PC-9 (cell line): ENCODE data around the gene TOMM20. TPM values are rescaled to one million over a fixed set of nuclear protein-coding genes. Genes with fewer than 3 reads are reported as not detected.
A peak's percentile ranks its signal among the peaks of the same experiment; 100 is the strongest.

Source experiments
- BruUV-seq: library from RNA; stranded (reverse); fragments of 400-500 nt; replicated peaks from 2 replicates; lab custom pipeline; 2021; lab: Mats Ljungman, UMichigan
- CTCF ChIA-PET: fragments of 300-600 bp; sonication (Branson Sonifier 250); formaldehyde crosslinking; loops from one replicate; lab custom pipeline; 2022; ENCODE audit warnings: antibody characterized with exemption; lab: Charles Lee
- POLR2A ChIA-PET: fragments of 300-600 bp; sonication (Branson Sonifier 250); formaldehyde crosslinking; loops from one replicate; lab custom pipeline; 2022; ENCODE audit warnings: antibody characterized with exemption; ENCODE audit not compliant: unreplicated experiment; lab: Charles Lee
- DNase-seq, 2 experiments: peaks; one replicate each; pipeline versions ENCODE4 v3.0.0 to v3.0.0-alpha.2; 2015 to 2022; ENCODE audit warnings: mixed read lengths in 1 of 2
- H2AFZ ChIP-seq: fragments of 200-600 bp; sonication (generic); 2 replicates; pipeline ENCODE4 v1.8.1; 2017; ENCODE audit warnings: antibody characterized with exemption
- H3F3A ChIP-seq: fragments of 200-600 bp; sonication (generic); 2 replicates; pipeline ENCODE4 v1.8.1; 2017; ENCODE audit warnings: antibody characterized with exemption, mild to moderate bottlenecking, low read depth; ENCODE audit not compliant: insufficient read depth
- H3K27ac ChIP-seq: fragments of 200-600 bp; sonication (generic); 2 replicates; pipeline ENCODE4 v1.6.1; 2016; ENCODE audit warnings: mixed run types
- H3K27me3 ChIP-seq: fragments of 200-600 bp; sonication (generic); 2 replicates; pipeline ENCODE4 v1.6.1; 2016; ENCODE audit warnings: low read depth, mixed run types; ENCODE audit not compliant: insufficient read depth
- H3K36me3 ChIP-seq: fragments of 200-600 bp; sonication (generic); 2 replicates; pipeline ENCODE4 v1.6.1; 2016; ENCODE audit warnings: low read depth, mixed run types
- H3K4me1 ChIP-seq: fragments of 200-600 bp; sonication (generic); replicated peaks from 2 replicates; pipeline ENCODE4 v1.6.1; 2016; ENCODE audit warnings: mixed run types; ENCODE audit not compliant: insufficient read depth
- H3K4me2 ChIP-seq: fragments of 200-600 bp; sonication (generic); 2 replicates; pipeline ENCODE4 v1.6.1; 2017; ENCODE audit warnings: mixed run types
- H3K4me3 ChIP-seq: fragments of 200-600 bp; sonication (generic); 2 replicates; pipeline ENCODE4 v1.6.1; 2016; ENCODE audit warnings: mixed run types
- H3K79me2 ChIP-seq: fragments of 200-600 bp; sonication (generic); 2 replicates; pipeline ENCODE4 v1.6.1; 2017; ENCODE audit warnings: low read depth, mixed run types
- H3K9me2 ChIP-seq: fragments of 200-600 bp; sonication (generic); 2 replicates; pipeline ENCODE4 v1.8.1; 2017; ENCODE audit warnings: mild to moderate bottlenecking; ENCODE audit not compliant: insufficient read depth
- H3K9me3 ChIP-seq: fragments of 200-600 bp; sonication (generic); 2 replicates; pipeline ENCODE4 v1.8.1; 2016; ENCODE audit warnings: low read depth; ENCODE audit not compliant: insufficient read depth
- H4K20me1 ChIP-seq: fragments of 200-600 bp; sonication (generic); 2 replicates; pipeline ENCODE4 v1.8.1; 2017; ENCODE audit not compliant: insufficient read depth
- EZH2 ChIP-seq: fragments of 200-600 bp; sonication (generic); IDR thresholded peaks from 2 replicates; pipeline ENCODE4 v1.8.0; 2017; ENCODE audit warnings: antibody characterized with exemption, low read depth
- intact Hi-C: fragments of 100-400 bp; cut with micrococcal nuclease; formaldehyde crosslinking; loops from one replicate; pipeline ENCODE4 v1.10.0; 2022; ENCODE audit not compliant: unreplicated experiment
- total RNA-seq: library from RNA; stranded (reverse); gene quantifications from 2 replicates; pipeline ENCODE4 v1.2.3, GENCODE V29; 2021
- TF ChIP-seq, protein P1 (sequence below): fragments of 200-600 bp; sonication (generic); conservative IDR thresholded peaks from 2 replicates; pipeline ENCODE4 v1.6.1; 2017; ENCODE audit warnings: mixed run types, antibody characterized with exemption, mild to moderate bottlenecking, moderate library complexity

The TOMM20 gene
- total RNA-seq, 1 experiment from 2014 or later: 165 TPM

DNA sequence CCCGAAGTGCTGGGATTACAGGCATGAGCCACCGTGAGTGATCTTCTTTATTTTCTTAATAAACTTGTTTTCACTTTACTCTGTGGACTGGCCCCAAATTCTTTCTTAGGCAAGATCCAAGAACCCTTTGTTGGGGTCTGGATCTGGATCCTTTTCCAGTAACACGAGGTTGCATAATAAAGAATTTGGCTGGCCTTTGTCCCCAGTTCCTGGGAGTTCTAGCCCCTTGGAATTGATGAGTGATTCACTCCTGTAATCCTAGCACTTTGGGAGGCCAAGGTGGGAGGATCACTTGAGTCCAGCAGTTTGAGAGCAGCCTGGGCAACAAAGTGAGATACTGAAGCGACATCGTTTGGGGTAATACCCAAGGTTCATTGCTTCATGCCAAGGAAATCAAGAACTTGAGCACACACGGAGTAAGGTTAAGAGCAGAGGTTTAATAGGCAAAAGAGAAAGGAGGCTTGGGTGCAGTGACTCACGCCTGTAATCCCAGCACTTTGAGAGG is 2.2 kb upstream of the TOMM20 start:
- Histone ChIP-seq H3K27ac (no peak overlapping the region; the same call in 1 of the 2 replicates), H3K4me3 (no peak overlapping the region), H3K9me3 (no peaks in the 10 kb centered on the region), H3F3A (peaks cover 41% of the 10 kb centered on the region), H3K4me1 (peaks cover 25% of the 10 kb centered on the region), H3K4me2 (no peak overlapping the region), H2AFZ (no peak overlapping the region), H4K20me1 (peaks cover 21% of the 10 kb centered on the region), H3K27me3 (no peaks in the 10 kb centered on the region), H3K36me3 (peaks cover 18% of the 10 kb centered on the region), H3K9me2 (no peaks in the 10 kb centered on the region), H3K79me2 (peaks cover 28% of the 10 kb centered on the region)
- no peak for TF ChIP-seq EZH2
- TF ChIP-seq, protein P1, sequence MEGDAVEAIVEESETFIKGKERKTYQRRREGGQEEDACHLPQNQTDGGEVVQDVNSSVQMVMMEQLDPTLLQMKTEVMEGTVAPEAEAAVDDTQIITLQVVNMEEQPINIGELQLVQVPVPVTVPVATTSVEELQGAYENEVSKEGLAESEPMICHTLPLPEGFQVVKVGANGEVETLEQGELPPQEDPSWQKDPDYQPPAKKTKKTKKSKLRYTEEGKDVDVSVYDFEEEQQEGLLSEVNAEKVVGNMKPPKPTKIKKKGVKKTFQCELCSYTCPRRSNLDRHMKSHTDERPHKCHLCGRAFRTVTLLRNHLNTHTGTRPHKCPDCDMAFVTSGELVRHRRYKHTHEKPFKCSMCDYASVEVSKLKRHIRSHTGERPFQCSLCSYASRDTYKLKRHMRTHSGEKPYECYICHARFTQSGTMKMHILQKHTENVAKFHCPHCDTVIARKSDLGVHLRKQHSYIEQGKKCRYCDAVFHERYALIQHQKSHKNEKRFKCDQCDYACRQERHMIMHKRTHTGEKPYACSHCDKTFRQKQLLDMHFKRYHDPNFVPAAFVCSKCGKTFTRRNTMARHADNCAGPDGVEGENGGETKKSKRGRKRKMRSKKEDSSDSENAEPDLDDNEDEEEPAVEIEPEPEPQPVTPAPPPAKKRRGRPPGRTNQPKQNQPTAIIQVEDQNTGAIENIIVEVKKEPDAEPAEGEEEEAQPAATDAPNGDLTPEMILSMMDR: no peak
- intact Hi-C loops: no loop called here
- no peak for DNase-seq
- POLR2A ChIA-PET: interaction anchor here (0.6 kb wide), 2 partner anchors 273 to 651 kb away, joined by 6 to 10 read pairs; no protein-coding TSS in a partner anchor
- CTCF ChIA-PET: no interaction called here
- BruUV-seq: no TSS peak

DNA sequence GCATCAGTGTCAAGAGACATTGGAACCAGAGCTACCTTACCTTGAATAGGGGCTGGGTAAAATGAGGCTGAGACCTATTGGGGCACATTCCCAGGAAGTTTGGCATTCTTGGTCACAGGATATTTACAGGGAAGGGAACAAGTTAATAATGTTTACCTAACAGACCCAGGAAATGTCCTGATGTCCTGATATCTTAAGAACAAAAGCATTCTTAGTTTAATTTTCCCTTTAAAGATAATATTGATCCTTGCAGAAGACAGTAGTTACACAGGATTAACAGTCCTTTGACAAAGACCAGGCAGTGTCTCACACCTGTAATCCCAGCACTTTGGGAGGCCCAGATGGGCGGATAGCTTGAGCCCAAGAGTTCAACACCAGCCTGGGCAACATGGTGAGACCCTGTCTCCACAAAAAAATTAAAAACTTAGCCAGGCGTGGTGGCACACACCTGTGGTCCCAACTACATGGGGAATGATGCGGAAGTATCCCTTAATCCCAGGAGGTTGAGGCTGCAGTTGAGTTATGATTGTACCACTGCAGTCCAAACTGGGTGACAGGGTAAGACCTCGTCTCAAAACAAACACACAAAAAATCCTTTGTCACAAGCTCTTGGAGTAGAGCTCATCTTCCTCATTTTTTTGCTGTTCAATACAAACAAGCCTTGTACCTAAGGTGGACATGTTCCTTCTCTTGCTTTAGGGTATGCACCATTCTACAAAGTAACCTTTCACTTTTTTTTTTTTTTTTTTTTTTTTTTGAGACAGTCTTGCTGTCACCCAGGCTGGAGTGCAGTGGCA is 1.3 kb upstream of the TOMM20 start:
- DNase-seq: no peak
- ChIA-PET POLR2A (interaction anchor here (0.6 kb wide), 2 partner anchors 274 to 652 kb away, joined by 6 to 10 read pairs; no protein-coding TSS in a partner anchor), CTCF (no interaction called here)
- Histone ChIP-seq H3K79me2 (peaks cover 37% of the 10 kb centered on the region), H3K4me3 (no peak overlapping the region), H3K4me1 (peaks cover 32% of the 10 kb centered on the region), H3K4me2 (peak overlapping the region; percentile 81; the same call in 1 of the 2 replicates), H3K27ac (peak overlapping the region; percentile 72; the same call in 1 of the 2 replicates), H3K36me3 (peaks cover 12% of the 10 kb centered on the region), H3F3A (peaks cover 41% of the 10 kb centered on the region), H3K9me3 (no peaks in the 10 kb centered on the region), H3K27me3 (no peaks in the 10 kb centered on the region), H3K9me2 (no peaks in the 10 kb centered on the region), H4K20me1 (peaks cover 28% of the 10 kb centered on the region), H2AFZ (no peak overlapping the region)
- no TSS peak for BruUV-seq
- no peak for TF ChIP-seq EZH2
- TF ChIP-seq, protein P1: no peak
- intact Hi-C loops: loop anchor here (2.0 to 10.0 kb wide), 2 partner anchors 195 to 375 kb away; partner anchors contain the start of genes ARID4B, B3GALNT2 and GGPS1

DNA sequence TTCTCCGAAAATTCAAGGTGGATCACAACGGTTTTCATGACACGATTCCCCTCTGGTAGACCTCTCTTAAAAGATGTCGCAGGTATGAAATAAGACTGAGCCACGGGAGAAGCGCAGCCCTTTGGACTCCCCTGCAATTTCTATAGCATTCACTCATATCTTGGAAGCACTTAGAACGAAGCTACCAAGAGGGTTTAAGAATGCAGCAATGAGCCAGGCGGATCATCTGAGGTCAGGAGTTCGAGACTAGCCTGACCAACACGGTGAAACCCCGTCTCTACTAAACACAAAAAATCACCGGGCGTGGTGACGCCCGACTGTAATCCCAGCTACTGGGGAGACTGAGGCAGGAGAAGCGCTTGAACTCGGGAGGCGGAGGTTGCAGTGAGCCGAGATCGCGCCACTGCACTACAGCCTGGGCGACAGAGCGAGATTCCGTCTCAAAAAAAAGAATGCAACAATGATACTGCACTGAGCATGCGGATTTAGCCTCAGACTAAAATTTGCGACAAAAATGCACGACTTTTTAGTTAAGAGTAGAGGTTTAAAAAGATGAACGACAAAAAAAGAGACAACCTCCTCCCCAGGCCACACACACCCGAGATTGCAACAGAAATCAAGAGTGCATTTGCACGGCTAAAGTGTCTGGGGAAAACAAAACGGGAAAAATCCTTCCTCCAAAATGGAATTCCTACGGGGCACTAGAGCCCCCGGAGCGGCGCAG is 743 bp downstream of the TOMM20 start:
- BruUV-seq: no TSS peak
- Histone ChIP-seq H3K27me3 (no peaks in the 10 kb centered on the region), H3F3A (peaks cover 46% of the 10 kb centered on the region), H3K36me3 (peaks cover 24% of the 10 kb centered on the region), H3K79me2 (peaks cover 58% of the 10 kb centered on the region), H3K4me2 (peak overlapping the region; percentile 81), H3K9me2 (no peaks in the 10 kb centered on the region), H3K27ac (peak overlapping the region; percentile 74), H3K4me3 (peak overlapping the region; percentile 90), H3K9me3 (no peaks in the 10 kb centered on the region), H4K20me1 (peaks cover 49% of the 10 kb centered on the region), H2AFZ (peak overlapping the region; percentile 83), H3K4me1 (peaks cover 48% of the 10 kb centered on the region)
- no peak for TF ChIP-seq EZH2
- TF ChIP-seq, protein P1: no peak
- DNase-seq: no peak
- ChIA-PET CTCF (interaction anchor here (0.6 kb wide), 1 partner anchor 377 kb away, joined by 3 read pairs; no protein-coding TSS in a partner anchor), POLR2A (interaction anchor here (0.7 kb wide), 1 partner anchor 33 kb away, joined by 3 read pairs; the partner anchor contains the start of gene RBM34)
- intact Hi-C loops: loop anchor here (2.0 to 10.0 kb wide), 2 partner anchors 197 to 377 kb away; partner anchors contain the start of genes ARID4B, B3GALNT2 and GGPS1
